ENCODE results near the gene PLLP.

- TF ChIP-seq CTCF (conservative IDR thresholded peaks at IDR 0.05; ENCODE audit: low read length) (no peak), EZH2phosphoT487 (IDR thresholded peaks at IDR 0.05; ENCODE audit: borderline replicate concordance) (no peak)
These were observed 61.4 kb downstream of the PLLP start for GRCh38 chr16:57223057-57223456.
